HG03045 (cell line): ENCODE data around the gene POU3F1.
A peak's percentile ranks its signal among the peaks of the same experiment; 100 is the strongest.

Experiments
- ATAC-seq: cut with Tn5 transposase; IDR thresholded peaks from one replicate; pipeline ENCODE4 v1.9.1; 2021; ENCODE audit warnings: mild to moderate bottlenecking, moderate library complexity; ENCODE audit not compliant: unreplicated experiment

The POU3F1 gene

GRCh38 chr1:38006008-38006828, 40.4 kb downstream of the POU3F1 start:
- no peak for ATAC-seq

DNA sequence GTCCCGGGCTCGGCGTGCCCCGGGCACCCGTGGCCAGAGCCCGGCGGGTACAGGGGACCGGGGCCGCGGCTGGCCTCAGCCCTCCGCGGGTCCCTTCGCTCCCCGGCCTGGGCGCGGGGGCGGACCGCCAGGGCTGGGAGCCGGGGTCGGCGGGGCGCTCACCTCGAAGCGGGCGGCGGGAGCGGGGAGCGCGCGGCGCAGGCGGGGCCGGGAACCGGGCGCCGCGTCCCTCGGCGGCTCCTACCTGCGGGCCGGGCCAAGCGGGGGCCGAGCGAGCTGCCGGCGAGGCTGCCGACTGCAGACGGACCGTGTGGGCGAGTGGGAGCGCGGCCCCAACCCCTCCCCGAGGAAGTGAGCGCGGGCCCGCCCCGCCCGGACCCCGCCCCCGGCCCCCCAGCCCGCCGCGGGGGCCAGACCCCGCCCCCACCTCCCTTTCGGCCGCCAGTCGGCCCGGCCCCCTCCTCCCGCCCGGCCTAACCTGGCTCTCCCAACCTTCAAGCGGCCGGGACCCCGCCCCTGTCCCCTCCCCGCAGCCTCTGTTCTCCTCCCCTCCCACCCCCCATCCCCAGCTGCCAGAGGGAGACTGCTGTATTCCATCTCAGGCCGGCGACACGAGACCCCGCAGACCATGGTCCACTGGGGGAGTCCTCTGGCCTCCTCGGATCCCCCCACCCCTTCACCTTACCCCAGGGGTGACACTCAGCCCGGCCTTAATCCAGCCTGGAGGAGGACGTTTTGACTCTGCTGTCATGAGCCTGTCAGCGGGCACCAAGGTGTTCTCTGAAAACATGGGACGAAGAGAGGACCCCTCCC, 41.2 kb downstream of the POU3F1 start, which contains the start of gene FHL3:
FHL3 (minus strand) TSS at position 320 of the 813 bp plus-strand sequence. CDS start 6,102 bp downstream, outside the sequence.
- ATAC-seq = peak; percentile 50

DNA sequence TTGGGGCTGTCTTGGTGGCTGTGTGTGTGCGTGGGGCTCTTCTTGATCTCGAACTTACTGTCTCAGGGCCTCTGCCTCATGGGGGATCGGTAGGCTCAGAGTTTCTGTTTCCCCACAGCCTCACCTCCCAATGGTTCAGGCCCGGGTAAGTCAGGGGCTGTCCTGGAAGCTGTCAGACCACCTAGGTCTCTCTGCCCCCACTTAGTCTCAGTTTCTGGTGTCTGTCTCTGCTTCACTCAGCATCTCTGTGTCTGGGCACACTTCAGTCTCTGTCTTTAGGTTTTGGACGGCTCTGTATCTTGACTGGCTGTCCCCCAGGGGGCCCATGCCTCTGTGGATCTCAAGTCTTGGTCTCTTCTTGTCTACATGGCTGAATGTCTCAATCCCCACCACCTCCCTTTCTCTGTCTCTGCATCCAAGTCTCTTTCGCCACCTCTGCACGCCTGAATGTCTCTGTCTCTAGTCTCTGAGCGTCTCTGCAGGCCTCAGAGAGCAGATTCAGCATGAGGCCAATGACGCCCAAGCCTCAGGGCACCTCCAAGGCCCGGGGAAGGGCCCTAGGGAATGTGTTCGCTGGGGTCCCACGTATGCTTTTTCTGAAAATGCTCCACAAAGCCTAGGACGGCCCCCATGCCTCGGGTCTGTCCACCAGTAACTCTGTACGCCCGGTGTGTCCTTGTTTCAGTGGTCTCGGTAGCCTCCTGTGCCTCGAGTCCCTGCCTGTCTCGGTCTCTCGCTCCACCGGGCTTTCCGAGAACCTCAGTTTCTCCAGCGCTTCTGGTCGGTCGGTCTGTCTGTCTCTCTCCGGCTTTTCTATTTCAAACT, 42.1 kb downstream of the POU3F1 start:
- ATAC-seq = no peak

DNA sequence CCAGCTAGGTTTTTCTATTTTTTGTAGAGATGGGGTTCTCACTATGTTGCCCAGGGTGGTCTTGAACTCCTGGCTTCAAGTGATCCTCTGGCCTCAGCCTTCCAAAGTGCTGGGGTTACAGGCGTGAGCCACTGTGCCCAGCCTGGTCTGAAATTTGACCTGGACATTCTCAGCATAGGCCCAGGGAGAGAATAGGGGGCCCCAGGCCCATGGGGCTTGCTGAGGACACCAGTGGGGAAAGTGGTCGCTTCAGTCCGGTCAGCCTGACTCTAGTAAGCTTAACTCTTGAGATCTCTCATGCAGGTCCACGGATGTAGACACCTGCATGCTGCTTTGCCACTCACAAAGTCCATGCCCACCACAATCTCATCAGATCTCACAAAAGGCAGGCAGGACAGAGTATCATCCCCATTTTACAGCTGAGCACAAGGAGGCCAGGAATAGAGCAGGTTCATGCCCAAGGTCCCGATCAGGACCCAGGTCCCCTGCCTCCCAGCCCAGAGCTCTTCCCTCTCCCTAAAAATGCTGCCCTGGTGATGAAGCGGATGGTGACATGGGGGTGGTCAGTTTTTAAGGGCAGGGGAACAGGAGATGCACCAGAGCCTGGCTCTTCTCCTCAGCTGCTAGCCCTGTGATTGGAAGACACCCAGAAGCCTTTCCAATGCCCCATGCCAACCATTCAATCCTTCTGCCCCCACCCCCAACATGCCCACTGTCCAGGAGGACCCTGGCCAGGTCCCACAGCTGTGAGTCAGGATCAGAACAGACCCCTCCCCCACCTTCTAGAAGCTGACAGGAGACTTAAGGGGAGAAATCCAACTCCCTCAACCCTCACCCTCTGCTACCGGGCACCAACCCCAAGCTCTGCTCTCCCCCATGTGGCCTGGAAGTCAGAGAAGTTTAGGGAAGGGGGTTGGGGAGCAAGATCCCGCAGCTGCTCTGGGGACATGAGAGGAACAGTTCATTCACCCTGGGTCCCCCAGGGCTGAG, 43.0 kb downstream of the POU3F1 start:
- no peak for ATAC-seq

- ATAC-seq = no peak
Measured at GRCh38 chr1:38000529-38001455, 45.8 kb downstream of the POU3F1 start.

- ATAC-seq = no peak
Measured at GRCh38 chr1:38000233-38000528, 46.4 kb downstream of the POU3F1 start.

DNA sequence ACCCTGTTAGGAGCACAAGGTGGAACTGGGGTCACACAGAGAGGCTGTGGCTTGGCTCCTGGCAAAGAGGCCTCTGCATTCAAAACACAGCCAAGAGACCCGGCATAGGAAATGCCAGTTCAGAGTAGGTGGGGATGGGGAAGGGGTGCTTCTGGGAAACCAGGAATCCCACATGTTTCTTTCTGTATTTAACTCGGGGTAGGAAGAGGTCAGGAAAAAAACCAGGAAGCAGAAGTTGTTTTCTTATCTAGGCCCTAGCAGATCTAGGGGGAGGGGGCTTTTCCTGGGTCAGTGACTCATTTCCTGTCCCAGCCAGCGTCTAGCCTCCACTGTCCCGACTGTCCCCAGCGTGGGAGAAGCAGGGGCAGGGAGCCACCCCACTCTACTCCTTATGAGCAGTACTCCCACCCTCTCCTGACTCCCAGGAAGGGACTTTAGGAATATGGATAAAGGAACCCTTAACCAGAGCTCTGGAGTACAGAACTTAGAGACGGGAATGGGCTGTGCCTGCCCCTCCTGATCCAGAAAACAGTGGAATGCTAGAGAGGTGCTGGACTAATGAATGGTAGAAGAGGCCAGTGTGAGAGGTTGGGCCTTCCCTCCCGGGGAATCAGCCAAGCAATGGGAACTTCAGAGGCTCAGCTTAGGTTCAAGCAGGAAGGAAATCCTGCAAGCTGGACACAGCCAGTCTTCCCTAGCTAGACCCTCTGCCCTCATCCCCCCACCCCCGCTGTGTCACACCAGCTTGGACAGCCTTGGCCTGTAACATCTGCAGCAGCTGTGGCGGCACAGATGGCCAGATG, 47.0 kb downstream of the POU3F1 start:
- no peak for ATAC-seq

DNA sequence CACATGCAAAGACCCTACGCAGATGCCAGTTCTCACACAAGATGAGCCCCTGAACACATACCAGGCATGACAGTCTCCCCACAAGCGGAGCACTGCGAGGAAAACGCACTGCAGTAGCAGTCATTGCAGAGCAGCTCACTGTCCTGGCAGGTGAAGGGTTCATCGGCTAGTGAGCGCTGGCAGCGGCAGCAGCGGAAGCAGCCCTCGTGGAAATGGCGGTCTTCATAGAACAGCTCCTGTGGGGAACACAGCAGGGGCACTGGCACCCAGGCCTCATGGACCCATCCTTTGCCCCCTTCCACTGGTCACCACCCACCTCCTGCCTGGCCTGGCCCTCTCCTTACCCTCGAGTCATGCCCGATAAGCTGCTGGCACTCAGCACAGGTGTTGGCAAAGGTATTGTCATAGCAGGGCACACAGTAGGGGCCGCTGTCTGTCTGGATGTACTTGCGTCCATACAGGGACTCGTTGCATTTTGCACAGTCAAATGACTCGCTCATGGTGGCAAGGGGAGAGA, 47.6 kb downstream of the POU3F1 start:
- no peak for ATAC-seq

DNA sequence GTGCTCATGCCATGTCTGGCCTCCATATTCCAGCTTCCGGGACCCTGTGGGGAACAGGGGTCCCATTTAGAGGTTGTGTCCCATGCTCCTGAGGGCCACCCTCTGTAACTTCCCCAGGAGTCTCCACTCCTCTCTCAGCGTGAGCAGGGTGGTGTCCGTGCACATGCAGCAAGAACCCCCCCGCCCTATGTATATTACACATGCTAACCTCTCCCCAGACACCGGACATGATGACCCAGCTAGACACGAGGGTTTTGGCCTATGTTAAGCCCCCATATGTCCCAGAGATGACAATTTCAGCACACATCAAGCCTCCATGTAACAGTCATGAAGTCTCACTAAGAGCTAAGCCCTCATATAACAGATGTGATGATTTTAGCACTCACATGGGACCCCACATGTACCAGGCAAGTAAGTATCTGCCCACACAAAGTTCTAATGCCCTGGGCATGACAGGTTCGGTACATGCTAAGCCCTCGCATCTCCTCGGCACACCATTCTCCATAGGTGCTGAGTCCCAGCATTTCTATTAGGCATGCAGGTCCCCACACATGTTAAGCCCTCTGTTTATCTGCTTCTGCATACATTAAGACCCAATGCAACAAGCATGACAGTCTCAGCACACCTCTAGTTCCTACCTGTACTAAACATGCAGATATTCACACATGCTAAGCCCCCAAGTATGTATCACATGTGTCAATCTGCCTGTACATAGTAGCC, 48.3 kb downstream of the POU3F1 start:
- ATAC-seq = no peak

GRCh38 chr1:37997256-37998088, 49.1 kb downstream of the POU3F1 start:
- no peak for ATAC-seq

DNA sequence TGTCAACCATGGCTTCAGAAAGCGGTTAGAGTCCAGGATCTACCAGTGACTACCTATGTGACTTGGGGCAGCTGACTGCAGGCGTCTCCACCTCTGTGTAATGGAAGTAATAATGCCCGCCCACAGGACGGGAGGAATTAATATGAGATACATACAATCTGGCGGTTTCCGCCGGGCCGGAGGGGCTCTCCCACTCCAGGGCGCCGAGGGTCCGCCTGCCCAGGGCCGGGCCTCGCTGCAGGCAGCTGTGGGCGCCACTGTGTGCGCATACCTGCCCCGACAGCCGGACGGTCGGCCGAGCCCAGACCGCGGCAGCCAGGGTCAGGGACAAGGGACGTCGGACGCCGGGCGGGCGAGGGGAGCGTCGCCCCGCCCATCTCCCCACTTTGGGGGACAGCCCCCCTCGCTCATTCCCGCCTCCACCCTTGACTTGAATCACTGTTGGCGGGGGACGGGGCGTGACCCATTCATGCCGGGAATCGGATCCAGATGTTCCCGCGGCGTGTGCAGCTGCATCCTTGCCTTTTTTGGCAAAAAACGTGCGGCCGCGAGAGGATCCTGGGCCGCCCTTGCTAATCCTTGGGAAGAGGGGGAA, 50.7 kb downstream of the POU3F1 start:
- no peak for ATAC-seq

DNA sequence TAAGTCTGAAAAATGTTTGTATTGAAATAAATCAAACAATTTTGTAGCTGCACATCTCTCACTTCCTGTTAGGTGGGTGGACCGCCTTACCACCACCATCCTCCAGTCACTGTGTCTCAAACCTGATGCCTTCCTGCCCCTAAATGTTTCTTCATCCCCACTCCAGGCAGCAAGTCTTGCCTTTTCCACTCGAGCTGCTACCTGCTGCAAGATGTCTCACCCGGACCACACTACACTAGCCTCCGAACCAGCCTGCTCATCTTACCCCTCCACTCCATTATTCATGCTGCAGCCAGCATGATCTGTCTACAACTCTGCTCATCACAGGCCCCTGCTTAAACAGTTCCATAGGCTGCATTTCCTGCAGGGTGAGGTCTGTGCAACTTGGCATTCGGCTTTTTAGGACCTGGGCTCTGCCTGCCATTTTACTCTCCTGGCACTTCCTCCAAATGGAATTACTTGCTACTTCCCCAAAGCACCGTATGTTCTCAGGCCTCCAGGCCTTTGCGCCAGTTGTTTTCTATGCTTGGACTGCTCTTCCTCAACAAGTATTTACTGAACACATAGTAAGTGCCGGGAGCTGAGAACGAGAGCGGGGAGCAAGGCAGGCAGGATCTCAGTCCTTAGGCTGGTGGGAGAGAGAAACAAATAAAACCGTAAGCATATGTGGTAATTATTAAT, 51.6 kb downstream of the POU3F1 start:
- ATAC-seq = no peak
